ENCODE results near the gene DRC7. TPM values are rescaled to one million over a fixed set of nuclear protein-coding genes. Genes with fewer than 3 reads are reported as not detected.

The DRC7 gene
- total and polyA plus RNA-seq, 4 donors = 0.06 to 1.8 (median 0.08) TPM; not detected in 1

DNA sequence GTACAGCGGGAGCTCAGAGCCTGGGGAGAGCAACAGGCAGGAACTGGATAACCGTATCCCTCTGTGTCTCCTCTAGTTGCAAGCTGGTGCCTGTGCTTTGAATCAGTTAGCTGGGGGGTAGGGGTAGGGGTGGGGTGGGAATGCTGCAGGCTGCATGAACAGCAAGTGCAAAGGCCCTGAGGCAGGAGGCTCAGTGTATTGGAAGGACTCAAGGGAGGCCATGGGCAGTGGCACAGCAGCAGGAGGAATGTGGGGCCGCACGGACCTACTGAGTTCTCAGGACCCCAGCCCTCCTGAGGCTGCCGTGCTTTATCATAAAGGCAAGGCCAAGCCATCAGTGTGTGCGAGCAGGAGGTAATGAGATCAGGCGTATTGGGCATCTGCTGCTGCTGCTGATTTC lies 44.2 kb downstream of the DRC7 start:
- Histone ChIP-seq H3K27me3 (ENCODE audit: control insufficient read depth in 4 of 4, insufficient read depth in 4 of 4, low read length in 3 of 4) (no peaks in the 10 kb centered on the region), H3K36me3 (ENCODE audit: control insufficient read depth in 4 of 4, insufficient read depth in 3 of 4, low read depth in 1 of 4, low read length in 3 of 4) (peaks cover 0 to 3% (median 0%) of the 10 kb centered on the region in 4 donors), H3K4me1 (ENCODE audit: control insufficient read depth in 4 of 4, insufficient read depth in 4 of 4, low read length in 3 of 4) (peaks cover 8 to 22% (median 18%) of the 10 kb centered on the region in 4 donors), H3K27ac (ENCODE audit: low read depth in 1 of 2, low read length in 2 of 2) (no peak overlapping the region), H3K4me3 (ENCODE audit: low read depth in 1 of 3, low read length in 3 of 3) (no peak overlapping the region), H3K9me3 (ENCODE audit: control insufficient read depth in 4 of 4, low read length in 3 of 4) (no peaks in the 10 kb centered on the region), H3K9ac (ENCODE audit: low read depth in 1 of 2, low read length in 2 of 2) (no peak overlapping the region)
- WGBS = 97% methylated on average over 7 of the region's 7 CpGs
- TF ChIP-seq SP1 (IDR thresholded peaks at IDR 0.05) (no peak), FOXA2 (IDR thresholded peaks at IDR 0.05) (no peak), EGR1 (IDR thresholded peaks at IDR 0.05; ENCODE audit: low read depth in 2 of 2) (no peak), TAF1 (conservative IDR thresholded peaks at IDR 0.05) (no peak), YY1 (IDR thresholded peaks at IDR 0.05) (no peak), GABPA (IDR thresholded peaks at IDR 0.05 in 1 of 2, conservative IDR thresholded peaks at IDR 0.05 in 1 of 2) (no peak)
- TF ChIP-seq, protein P1, sequence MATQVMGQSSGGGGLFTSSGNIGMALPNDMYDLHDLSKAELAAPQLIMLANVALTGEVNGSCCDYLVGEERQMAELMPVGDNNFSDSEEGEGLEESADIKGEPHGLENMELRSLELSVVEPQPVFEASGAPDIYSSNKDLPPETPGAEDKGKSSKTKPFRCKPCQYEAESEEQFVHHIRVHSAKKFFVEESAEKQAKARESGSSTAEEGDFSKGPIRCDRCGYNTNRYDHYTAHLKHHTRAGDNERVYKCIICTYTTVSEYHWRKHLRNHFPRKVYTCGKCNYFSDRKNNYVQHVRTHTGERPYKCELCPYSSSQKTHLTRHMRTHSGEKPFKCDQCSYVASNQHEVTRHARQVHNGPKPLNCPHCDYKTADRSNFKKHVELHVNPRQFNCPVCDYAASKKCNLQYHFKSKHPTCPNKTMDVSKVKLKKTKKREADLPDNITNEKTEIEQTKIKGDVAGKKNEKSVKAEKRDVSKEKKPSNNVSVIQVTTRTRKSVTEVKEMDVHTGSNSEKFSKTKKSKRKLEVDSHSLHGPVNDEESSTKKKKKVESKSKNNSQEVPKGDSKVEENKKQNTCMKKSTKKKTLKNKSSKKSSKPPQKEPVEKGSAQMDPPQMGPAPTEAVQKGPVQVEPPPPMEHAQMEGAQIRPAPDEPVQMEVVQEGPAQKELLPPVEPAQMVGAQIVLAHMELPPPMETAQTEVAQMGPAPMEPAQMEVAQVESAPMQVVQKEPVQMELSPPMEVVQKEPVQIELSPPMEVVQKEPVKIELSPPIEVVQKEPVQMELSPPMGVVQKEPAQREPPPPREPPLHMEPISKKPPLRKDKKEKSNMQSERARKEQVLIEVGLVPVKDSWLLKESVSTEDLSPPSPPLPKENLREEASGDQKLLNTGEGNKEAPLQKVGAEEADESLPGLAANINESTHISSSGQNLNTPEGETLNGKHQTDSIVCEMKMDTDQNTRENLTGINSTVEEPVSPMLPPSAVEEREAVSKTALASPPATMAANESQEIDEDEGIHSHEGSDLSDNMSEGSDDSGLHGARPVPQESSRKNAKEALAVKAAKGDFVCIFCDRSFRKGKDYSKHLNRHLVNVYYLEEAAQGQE (IDR thresholded peaks at IDR 0.05) = no peak
- TF ChIP-seq, protein P2, sequence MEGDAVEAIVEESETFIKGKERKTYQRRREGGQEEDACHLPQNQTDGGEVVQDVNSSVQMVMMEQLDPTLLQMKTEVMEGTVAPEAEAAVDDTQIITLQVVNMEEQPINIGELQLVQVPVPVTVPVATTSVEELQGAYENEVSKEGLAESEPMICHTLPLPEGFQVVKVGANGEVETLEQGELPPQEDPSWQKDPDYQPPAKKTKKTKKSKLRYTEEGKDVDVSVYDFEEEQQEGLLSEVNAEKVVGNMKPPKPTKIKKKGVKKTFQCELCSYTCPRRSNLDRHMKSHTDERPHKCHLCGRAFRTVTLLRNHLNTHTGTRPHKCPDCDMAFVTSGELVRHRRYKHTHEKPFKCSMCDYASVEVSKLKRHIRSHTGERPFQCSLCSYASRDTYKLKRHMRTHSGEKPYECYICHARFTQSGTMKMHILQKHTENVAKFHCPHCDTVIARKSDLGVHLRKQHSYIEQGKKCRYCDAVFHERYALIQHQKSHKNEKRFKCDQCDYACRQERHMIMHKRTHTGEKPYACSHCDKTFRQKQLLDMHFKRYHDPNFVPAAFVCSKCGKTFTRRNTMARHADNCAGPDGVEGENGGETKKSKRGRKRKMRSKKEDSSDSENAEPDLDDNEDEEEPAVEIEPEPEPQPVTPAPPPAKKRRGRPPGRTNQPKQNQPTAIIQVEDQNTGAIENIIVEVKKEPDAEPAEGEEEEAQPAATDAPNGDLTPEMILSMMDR (IDR thresholded peaks at IDR 0.05; ENCODE audit: low read depth, low read length, missing input control) = no peak
- TF ChIP-seq, protein P3, sequence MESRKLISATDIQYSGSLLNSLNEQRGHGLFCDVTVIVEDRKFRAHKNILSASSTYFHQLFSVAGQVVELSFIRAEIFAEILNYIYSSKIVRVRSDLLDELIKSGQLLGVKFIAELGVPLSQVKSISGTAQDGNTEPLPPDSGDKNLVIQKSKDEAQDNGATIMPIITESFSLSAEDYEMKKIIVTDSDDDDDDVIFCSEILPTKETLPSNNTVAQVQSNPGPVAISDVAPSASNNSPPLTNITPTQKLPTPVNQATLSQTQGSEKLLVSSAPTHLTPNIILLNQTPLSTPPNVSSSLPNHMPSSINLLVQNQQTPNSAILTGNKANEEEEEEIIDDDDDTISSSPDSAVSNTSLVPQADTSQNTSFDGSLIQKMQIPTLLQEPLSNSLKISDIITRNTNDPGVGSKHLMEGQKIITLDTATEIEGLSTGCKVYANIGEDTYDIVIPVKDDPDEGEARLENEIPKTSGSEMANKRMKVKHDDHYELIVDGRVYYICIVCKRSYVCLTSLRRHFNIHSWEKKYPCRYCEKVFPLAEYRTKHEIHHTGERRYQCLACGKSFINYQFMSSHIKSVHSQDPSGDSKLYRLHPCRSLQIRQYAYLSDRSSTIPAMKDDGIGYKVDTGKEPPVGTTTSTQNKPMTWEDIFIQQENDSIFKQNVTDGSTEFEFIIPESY (IDR thresholded peaks at IDR 0.05) = no peak
- no peak for DNase-seq (ENCODE audit: low spot score)

DNA sequence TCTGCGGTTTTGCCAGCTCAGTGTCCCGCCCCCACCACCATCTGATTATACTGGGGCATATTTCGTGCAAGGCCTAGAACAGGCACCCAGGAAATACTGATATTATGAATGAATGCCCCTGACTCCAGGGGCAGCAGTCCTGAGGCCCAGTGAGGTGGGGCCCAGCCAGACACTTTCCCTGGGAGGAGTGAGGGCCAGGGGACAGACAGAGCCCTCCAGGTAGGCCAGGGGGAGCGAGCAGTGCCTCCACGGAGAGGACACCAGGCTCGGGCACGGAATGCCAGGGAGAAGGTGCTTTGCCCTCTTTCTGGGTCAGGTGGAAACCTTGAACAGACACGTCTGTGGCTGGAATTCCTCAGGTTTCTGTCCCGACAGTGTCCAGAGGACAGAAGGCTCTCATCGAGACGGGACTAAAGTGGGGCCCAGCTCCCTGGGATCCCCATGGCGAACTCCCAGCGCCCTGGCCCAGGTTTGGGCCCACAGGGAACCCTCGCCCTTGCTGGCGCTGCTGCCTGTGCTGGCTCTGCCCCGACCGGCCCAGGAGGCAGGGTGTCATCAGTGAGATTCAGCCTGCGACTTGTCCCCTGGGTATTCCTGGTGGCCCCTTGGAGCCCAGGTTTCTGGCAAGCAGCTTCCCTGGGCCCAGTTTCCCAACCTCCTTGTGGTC lies 45.3 kb downstream of the DRC7 start:
- Histone ChIP-seq H3K4me3 (ENCODE audit: low read depth in 1 of 3, low read length in 3 of 3) (no peak overlapping the region), H3K9ac (ENCODE audit: low read depth in 1 of 2, low read length in 2 of 2) (no peak overlapping the region), H3K27ac (ENCODE audit: low read depth in 1 of 2, low read length in 2 of 2) (no peak overlapping the region), H3K4me1 (ENCODE audit: control insufficient read depth in 4 of 4, insufficient read depth in 4 of 4, low read length in 3 of 4) (peaks cover 6 to 15% (median 13%) of the 10 kb centered on the region in 4 donors), H3K27me3 (ENCODE audit: control insufficient read depth in 4 of 4, insufficient read depth in 4 of 4, low read length in 3 of 4) (no peaks in the 10 kb centered on the region), H3K36me3 (ENCODE audit: control insufficient read depth in 4 of 4, insufficient read depth in 3 of 4, low read depth in 1 of 4, low read length in 3 of 4) (peaks cover 0 to 3% (median 0%) of the 10 kb centered on the region in 4 donors), H3K9me3 (ENCODE audit: control insufficient read depth in 4 of 4, low read length in 3 of 4) (no peaks in the 10 kb centered on the region)
- no peak for TF ChIP-seq JUND (IDR thresholded peaks at IDR 0.05)
- TF ChIP-seq HNF4G (IDR thresholded peaks at IDR 0.05) = no peak
- TF ChIP-seq SP1 (IDR thresholded peaks at IDR 0.05) = no peak
- no peak for TF ChIP-seq TAF1 (conservative IDR thresholded peaks at IDR 0.05)
- TF ChIP-seq, protein P2 (IDR thresholded peaks at IDR 0.05; ENCODE audit: low read depth, low read length, missing input control) = no peak
- TF ChIP-seq FOXA2 (IDR thresholded peaks at IDR 0.05) = no peak
- TF ChIP-seq NR2F2 (IDR thresholded peaks at IDR 0.05) = no peak
- no peak for DNase-seq (ENCODE audit: low spot score)
- WGBS = 96% methylated on average over 18 of the region's 18 CpGs
